Measurements from ENCODE around the gene SIRT7.
"Not testable (repeated sequence)": the region's sequence is repeated elsewhere in the genome, so short reads cannot be mapped to it uniquely, and the experiment has no call there.

SIRT7 gene

DNA sequence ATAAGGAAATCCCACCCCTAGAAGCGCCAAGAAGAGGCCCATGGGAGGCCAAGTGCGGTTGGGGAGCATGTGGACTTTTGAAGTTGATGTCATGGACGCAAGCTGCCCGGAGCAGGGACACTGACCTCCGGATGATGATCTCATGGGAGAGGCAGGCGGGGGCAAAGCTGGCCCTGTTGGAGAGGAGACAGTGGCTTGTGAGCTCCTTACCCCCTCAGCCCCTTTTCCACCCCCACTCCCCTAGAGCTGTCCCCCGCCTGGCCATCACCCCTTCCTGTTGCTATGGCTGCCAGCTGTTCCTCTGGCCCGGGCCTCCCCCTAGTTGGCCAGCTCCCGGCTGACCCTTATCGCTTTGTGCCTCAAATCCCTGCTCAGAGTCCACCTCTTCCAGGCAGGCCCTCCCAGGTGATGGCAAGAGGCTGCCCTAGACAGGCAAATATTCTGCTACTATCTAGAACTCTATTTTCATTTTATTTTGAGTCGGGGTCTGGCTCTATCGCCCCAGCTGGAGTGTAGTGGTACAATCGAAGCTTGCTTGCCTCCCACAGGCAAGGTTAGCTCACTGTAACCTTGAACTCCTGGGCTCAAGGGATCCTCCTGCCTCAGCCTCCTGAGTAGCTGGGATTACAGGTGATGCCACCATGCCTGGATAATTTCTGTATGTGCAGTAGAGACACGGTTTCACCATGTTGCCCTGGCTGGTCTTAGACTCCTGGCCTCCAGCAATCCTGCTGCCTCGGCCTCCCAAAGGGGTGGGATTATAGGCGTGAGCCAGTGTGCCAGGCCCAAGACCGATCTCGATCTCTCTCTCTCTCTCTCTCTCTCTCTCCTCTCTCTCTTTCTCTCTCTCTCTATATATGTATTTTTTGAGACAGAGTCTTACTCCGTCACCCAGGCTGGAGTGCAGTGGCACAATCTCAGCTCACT, 36.4 kb upstream of the SIRT7 start:
- DNase-seq = no peak

DNA sequence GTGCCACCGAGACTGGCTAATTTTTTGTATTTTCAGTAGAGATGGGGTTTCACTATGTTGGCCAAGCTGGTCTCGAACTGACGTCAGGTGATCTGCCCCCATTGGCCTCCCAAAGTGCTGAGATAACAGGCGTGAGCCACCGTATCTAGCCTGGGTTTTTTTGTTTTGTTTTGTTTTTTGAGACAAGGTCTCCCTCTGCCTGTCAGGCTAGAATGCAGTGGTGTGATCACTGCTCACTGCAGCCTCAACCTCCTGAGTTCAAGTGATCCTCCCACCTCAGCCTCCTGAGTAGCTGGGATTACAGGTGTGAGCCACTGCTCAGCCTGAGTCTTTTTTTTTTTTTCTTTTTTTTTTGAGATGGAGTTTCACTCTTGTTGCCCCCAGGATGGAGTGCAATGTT, 35.5 kb upstream of the SIRT7 start:
- DNase-seq = not testable (repeated sequence)

DNA sequence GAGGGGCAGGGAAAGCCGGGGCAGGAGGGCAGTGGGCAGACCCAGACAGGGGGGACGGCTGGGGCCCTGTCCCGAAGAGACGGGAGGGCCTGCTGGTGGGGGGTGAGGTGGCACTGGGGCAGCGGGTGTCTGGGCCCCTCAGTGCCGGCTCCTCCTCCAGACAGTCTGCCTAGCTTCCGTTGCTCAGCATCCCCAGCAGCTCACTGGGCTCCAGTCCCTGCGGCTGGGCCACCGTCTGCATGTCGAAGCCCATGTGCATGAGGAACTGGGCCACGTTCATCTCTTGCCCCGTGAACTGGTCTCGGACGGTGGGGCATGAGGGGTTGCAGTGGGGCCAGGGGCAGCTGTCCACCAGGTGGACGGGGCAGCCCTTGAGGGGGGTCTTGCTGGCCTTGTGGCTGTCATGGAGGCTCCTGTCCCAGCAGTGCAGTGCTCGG, 34.8 kb upstream of the SIRT7 start:
- no peak for DNase-seq

DNA sequence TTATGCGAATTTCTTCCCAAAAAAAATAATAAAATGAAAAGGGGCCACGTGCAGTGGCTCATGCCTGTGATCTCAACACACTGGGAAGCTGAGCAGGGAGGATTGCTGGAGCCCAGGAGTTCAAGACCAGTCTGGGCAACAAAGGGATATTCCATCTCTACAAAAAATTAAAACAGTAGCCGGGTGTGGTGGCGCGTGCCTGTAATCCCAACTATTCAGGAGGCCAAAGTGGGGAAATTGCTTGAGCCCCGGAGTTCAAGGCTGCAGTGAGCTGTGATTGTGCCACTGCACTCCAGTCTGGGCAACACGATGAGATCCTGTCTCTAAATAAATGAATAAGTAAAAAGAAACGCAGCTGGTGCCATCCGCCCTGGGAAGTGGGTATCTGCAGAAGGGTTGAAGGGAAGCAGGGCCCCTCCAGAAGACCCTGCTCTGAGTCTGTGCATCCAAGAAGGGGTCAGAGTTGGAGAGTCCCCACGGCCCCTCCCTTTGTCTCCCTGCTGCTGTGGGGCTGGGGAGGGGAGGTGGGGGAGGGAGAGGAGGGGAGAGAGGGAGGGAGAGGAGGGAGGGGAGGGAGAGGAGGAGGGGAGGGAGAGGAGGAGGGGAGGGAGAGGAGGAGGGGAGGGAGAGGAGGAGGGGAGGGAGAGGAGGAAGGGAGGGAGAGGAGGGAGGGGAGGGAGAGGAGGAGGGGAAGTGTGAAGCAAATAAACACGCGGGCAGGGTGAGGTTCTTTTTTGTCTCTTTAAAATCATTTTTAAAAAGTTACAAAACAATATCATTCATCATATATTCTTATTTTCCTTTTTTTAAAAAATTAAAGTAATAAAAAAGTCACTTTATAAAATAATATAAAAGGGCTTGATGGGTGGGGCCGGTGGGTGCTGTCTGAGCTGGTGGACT, 34.1 kb upstream of the SIRT7 start:
- DNase-seq = no peak

DNA sequence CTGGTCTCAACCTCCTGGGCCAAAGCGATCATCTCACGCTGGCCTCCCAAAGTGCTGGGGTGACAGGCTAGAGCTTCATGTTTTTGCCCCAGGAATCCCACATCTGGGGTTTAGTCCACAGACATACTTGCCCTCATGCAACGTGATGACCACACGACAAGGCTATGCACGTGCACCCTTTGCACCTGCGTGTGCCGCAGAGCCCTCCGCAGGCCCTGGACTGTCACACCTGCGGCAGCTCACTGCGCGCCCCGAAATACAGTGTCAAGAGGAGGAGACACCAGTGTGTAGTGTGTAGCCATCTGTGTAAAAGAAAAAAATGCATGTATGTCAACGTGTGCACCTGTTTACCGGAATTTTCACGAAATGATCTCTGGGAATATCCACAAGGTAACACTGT, 32.5 kb upstream of the SIRT7 start:
- DNase-seq = no peak

DNA sequence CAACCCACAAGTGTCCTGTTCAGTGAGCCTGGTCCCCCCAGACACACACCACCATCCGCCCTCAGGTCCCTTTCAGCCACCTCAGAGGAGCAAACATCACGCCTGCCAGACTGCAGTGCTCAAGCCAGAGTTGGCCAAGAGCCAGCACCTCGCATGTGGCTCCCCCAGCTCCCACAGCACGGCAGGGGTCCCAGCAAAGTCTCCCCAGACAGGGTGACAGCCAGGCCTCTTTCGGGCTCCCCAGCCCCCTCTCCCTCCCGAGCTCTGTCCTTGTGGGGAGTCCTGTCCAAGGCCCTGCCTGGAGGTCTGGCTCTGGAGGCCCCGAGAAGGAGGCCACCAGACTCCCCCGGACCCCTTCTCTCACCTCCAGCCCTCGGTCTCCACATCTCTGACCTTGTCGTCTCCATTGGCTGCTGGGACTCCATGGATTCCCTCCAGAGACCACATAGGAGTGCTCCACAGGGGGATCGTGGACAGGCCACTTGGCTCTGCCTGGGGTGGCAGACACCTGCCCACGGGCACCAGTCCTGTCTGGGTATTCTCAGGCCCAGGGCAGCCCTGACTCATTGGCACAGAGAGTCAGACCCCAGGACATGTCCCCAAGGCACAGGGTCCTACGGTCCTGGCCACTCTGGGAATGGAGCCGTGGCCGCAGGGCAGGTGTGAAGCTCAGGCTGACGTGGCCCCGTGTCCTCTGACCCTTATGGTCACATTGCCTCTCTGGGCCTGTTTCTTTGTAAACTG, 30.8 kb upstream of the SIRT7 start:
- no peak for DNase-seq

DNA sequence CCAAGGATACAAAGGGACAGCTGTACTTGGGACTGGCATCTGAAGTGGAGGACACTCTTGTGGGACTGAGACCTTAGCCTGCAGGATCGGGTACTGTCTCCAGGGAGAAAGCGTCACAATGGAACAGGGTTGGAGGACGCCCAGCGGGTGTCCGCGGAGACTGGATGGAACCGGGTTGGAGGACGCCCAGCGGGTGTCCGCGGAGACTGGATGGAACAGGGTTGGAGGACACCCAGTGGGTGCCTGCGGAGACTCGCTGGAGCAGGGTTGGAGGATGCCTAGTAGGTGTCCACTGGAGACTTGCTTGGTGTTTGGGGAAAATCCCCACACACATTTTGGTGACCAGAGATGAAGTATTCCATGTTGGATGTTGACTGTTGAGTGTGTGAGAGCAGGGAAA, 29.2 kb upstream of the SIRT7 start, which contains the start of gene MYADML2:
Gene MYADML2, minus strand, starts transcription at position 45 of the 400 bp plus-strand sequence. CDS start 5,492 bp downstream, outside the sequence.
- no peak for DNase-seq

DNA sequence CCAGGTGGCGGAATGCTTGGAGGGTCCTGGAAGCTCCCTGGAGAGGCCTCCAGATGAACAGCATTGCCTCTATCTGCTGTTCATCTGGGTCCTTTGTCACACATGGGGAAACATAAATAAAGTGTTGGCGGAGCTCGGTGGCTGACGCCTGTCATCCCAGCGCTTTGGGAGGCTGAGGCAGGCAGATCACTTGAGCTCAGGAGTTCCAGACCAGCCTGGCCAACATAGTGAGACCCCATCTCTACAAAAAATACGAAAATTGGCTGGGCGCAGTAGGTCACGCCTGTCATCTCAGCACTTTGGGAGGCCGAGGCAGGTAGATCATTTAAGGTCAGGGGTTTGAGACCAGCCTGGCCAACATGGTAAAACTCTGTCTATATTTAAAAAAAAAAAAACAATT, 26.9 kb upstream of the SIRT7 start:
- no peak for DNase-seq

DNA sequence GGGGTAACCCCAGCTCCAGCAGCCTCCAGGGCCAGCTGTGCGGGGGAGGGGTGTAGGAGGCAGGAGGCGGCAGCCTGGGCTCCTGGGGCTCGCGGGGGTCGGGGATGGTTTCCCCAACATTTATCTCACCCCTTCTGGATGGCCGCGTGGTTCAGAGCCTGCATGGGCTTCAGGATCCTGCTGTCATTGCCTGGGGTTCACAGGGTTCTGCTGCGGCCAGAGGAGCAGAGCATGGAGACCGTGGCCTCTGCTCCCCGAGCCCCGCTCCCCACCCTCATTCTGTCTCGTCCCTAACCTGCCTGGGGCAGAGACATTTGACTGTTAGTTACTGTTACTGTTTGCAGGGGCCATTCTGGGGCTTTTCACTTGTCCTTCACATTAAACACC, 24.2 kb upstream of the SIRT7 start:
- DNase-seq = no peak

DNA sequence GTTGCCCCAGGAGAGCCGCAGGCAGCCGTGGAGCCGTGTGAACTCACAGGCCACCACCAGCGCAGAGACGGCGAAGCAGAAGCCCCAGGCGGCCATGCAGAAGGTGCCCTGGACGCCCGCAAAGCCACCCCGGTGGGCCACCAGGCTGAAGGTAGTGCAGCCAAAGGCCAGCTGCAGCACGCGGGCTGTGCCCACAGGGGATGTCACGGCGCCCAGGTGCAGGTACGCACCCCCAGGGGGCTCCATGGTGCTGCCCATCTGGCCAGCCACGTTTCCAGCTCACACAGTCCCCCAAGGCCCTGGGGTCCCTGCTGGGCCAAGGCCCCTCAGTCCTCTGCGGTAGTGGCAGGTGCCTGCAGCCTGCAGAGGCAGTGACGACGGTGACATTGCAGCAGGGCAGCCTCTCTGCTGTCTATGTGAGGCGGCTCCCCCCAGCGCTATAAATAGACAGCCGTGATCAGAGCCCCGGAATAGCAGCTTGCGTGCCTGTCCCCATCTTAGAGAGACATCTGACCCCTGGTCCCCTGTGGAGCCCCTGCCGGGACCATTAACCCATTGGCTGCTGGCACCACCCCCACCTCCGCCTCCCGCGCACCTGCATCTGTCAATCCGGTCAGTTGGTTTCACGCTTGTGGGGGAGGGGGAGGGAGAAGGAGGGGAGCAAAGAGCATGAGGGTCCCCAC, 23.6 kb upstream of the SIRT7 start:
- no peak for DNase-seq

DNA sequence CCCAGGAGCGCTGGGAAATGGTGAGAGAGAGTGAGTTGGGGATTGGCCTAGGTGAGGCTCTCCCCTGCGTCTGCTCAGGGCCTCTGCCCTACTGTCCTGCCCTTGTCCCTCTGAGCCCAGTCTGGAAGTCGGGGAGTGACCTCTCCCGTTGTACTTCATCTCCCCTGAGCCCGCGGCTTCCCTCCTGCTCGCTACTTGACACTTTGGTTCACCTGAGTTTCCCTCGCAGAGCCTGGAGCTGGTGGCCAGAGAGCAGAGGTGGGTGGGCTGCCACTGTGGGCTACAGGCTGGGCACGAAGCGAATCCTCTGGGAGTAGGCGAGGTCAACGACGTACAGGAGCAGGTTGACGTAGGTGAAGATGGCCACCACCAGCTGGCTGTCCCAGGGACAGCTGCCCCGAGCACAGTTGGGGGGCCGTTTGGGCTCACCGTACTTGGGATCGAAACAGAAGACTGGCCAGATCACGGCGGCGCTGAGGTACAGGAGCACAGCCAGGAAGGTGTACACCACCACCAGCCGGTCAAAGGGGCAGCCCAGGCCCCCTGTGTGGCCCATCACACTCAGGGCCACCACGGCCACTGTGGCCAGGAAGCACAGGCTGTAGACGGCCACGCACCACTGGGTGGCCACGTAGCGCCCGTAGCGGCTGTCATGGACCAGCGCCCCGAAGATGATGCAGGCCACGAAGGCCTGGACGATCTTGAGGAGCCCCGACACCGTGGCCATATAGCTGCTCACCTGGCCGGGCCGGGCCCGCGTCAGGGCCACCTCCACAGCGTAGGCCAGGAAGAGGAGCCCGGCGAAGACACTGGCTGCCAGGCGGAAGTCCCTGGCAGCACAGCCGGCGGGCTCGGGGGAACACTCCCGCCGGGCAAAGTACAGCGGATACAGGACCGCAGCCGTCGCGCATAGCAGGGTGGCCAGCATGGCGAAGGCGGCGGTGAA, 22.8 kb upstream of the SIRT7 start:
- no peak for DNase-seq

DNA sequence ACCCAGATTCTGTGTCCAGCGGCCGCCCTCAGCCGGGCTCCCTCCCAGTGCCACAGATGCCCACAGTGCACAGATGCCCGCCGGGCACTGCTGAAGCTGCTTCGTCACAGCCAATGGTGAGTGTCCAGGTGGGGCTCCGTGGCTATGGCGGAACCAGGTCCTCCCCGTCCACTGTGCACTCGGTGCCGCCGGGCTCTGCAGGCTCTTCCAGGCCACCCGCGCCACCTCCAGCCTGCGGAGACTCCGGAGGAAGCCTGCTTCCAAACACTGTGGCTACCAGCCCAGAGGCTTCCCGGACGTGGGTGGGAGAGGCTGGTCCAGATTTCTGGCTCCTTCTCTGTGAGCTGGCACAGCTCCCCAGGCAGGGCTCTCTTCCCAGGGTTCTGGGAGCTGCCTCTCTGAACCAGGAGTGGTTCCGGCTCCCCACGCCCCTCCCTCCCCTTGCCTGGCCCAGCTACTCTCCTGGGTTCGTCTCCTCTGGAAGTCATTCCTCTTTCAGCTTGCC, 22.0 kb upstream of the SIRT7 start:
- no peak for DNase-seq

DNA sequence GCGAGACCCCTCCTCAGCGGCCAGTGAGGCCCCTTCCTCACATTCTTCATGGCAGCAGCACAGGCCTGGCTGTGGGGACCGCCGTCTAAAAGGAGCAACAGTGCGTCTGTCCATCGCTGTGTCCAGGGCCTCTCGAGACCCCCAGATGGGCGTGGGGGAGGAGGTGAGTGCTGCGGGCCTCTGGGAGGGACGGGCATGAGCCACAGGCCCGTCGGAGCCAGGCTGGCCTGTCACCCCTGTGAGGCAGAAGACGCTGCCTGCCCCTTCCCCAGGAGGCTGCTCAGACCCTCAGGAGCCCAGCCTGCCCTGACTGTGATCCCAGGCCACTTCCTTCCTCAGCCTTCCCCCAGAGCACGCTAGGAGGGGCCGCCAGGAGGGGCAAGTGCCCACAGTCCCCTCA, 21.2 kb upstream of the SIRT7 start:
- no peak for DNase-seq

DNA sequence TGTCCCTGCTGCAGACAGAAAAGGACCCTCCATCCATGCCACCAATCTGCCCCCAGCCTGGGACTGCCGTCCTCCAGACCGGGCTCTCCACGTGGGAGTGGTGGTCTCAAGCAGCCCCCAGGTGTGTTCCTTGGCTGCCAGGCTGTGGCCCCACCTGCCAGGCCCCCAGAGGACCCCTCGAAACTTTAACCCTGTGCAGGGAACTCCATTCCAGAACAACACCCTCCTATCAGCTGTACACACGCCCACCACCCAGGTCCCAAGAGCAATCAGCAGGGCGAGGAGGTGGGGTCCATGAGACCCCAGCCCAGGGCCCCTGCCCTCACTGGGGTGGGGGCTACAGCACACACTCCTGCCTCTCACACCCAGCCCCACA, 17.7 kb upstream of the SIRT7 start:
- no peak for DNase-seq

DNA sequence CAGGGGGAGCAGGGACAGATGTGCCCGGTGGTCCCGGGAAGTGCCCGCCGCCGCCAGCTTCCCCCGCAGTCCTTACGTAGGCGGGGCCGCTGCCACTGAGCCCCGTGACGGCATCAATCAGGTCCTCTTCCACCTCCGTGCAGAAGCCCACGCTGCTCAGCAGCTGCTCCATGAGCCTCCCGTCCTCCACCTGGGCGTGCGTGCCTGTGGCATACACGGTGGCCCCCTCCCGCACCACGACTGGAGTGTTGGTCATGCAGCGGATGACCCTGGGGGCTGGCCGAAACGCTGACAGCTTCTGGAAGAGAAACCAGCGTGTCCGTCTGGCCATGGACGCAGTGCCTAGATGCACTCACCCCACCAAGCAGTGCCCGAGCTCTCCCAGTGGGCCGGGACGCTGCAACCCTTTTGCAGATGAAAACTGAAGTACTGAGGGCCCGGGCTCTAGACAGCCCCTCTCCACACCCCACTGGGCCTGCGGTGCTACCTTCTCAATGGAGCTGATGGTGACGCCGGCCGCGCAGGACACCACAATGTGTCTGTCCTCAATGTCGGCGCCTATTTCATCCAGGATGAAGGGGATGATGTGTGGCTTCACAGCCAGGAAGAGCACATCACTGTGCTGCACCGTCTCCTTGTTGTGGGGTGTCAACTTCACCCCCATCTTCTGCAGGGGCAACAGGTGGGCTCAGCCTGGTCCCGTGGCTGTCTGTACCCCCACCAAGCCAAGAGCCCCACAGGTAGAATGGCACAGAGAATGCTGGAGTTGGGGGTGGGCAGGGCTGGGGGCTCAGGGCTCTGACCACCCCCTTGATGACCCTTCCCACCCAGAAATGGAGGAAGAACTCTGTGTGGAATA, 17.1 kb upstream of the SIRT7 start:
- no peak for DNase-seq

DNA sequence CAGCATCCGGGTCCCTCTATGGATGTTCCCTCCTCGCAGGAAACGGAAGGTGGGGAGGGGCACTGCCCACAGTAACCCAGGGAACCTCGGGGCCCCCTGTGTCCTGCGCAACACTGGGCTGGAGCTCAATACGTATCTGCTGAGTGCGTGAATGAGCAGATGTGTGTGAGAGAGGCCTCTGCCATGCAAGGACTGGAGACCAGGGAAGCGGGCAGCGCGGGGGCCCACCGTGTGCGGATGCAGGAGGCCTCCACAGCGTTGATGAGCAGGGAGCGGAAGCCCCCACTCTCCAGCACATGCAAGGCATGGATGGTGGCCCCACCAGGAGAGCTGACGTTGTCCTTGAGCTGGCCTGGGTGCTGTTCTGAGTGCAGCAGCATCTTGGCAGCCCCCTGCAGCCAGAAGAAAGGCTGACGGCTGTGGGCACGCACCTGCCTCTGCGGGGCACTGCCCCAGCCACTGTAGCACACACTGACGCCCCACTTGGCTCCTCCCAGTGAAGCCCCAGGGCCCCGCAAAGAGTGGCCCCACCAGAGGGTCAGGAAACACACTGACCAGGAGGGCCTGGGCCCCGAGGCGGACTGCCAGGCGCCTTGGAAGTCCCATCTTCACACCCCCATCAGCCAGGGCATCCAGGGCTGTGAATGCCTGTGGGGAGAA, 16.3 kb upstream of the SIRT7 start:
- no peak for DNase-seq

DNA sequence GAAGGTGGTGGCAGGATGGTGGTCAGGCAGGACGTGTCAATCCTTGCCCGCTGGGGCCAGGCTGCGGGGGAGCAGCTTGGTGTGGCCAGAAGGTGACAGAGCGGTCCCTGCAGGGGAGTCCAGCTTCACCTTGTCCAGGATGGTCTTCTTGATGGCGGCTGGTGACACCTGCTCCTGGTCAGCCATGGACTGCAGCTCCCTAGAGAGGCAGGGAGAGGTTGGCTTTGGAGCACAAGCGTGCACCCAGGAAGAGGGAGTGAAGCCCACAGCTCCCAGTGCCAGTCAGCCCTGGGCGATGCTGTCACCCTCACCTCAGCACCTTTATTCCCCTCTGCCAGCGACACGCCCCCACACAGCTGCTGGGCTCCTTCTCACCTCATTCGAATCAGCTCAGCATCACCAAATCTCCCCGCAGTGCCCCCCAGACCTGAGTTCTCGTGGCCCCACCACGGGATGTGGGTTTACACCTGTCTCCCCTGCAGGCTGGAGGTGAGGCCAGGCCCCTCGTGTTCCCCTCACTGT, 15.3 kb upstream of the SIRT7 start:
- no peak for DNase-seq

DNA sequence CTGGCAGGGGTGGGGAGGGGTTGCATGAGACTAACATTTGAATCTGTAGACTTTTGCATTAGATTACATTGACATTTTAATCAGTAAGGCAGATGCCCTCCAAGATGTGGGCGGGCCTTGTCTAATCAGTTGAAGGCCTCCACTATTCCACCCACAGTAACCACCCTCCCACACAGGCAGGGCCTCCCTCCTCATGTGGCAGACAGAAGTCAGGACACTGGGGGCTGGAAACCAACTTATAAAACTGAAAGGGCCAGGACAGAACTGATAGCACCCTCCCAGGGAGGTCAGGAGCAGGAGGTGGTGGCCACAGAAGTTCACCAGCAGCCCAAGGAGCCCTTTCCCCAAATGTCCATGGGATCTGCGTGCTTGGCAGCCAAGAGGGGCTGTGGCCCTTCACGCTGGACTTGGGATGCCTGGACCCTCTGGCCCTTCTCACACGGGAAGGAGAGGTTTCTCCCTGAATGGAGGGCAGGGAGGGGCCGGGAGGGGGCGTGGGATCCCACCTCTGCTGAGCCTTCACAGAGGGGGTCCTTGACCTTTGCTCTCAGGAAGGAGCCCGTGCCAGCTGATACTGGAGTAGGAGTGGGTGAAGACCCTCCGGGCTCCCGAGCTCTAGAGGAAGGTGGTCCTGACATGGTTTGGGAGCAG, 14.5 kb upstream of the SIRT7 start:
- no peak for DNase-seq

All from COR-L47 (cell line).